ENCODE results near the gene PPP1R13L.
A peak's percentile ranks its signal among the peaks of the same experiment; 100 is the strongest.

PPP1R13L gene

GRCh38 chr19:45404557-45405434, at the start of gene PPP1R13L:
TSS of gene PPP1R13L (minus strand) at chr19:45405069. CDS start at chr19:45398318, 6,751 bp downstream.
- no peaks in the 10 kb centered on the region for H3K36me3 ChIP-seq (ENCODE audit: insufficient read depth, low read length)
- H3F3A ChIP-seq (ENCODE audit: low read depth): no peaks in the 10 kb centered on the region
- H3K27me3 ChIP-seq (ENCODE audit: insufficient read depth, low read length, poor library complexity, severe bottlenecking): no peaks in the 10 kb centered on the region
- H3K9ac ChIP-seq (ENCODE audit: low read depth, low read length, poor library complexity, severe bottlenecking): peak within 1 kb of the TSS; percentile 76
- H4K20me1 ChIP-seq (ENCODE audit: insufficient read depth, low read length, poor library complexity, severe bottlenecking): no peaks in the 10 kb centered on the region
- H2AFZ ChIP-seq (ENCODE audit: low read length): peak within 1 kb of the TSS; percentile 94
- TF ChIP-seq CTCF (conservative IDR thresholded peaks at IDR 0.05; ENCODE audit: low read length) (no peak), EZH2phosphoT487 (IDR thresholded peaks at IDR 0.05; ENCODE audit: borderline replicate concordance) (no peak)
- peak within 1 kb of the TSS; percentile 96 for H3K4me2 ChIP-seq (ENCODE audit: low read depth, low read length, poor library complexity, severe bottlenecking)
- H3K79me2 ChIP-seq (ENCODE audit: insufficient read depth, low read length): peaks cover 4% of the 10 kb centered on the region; the same call in 1 of the 2 replicates
- H3K4me1 ChIP-seq (ENCODE audit: insufficient read depth, low read length, poor library complexity, severe bottlenecking): peaks cover 25% of the 10 kb centered on the region
- no peaks in the 10 kb centered on the region for H3K9me3 ChIP-seq (ENCODE audit: insufficient read depth, low read depth, low read length)
- peak within 1 kb of the TSS; percentile 88 for H3K4me3 ChIP-seq (ENCODE audit: low read length, poor library complexity, severe bottlenecking)
- H3K9me2 ChIP-seq (replicated peaks; ENCODE audit: low read depth, low read length): no peaks in the 10 kb centered on the region

GRCh38 chr19:45451850-45452387, 47.0 kb upstream of the PPP1R13L start:
- H3F3A ChIP-seq (ENCODE audit: low read depth): peaks cover 7% of the 10 kb centered on the region; the same call in 1 of the 2 replicates
- H2AFZ ChIP-seq (ENCODE audit: low read length): peak overlapping the region; percentile 91; the same call in 1 of the 2 replicates
- no peaks in the 10 kb centered on the region for H3K9me3 ChIP-seq (ENCODE audit: insufficient read depth, low read depth, low read length)
- H3K36me3 ChIP-seq (ENCODE audit: insufficient read depth, low read length): no peaks in the 10 kb centered on the region
- H4K20me1 ChIP-seq (ENCODE audit: insufficient read depth, low read length, poor library complexity, severe bottlenecking): no peaks in the 10 kb centered on the region
- H3K9ac ChIP-seq (ENCODE audit: low read depth, low read length, poor library complexity, severe bottlenecking): no peak overlapping the region
- H3K4me2 ChIP-seq (ENCODE audit: low read depth, low read length, poor library complexity, severe bottlenecking): peak overlapping the region; percentile 98
- H3K4me1 ChIP-seq (ENCODE audit: insufficient read depth, low read length, poor library complexity, severe bottlenecking): peaks cover 23% of the 10 kb centered on the region
- H3K79me2 ChIP-seq (ENCODE audit: insufficient read depth, low read length): no peaks in the 10 kb centered on the region
- TF ChIP-seq CTCF (conservative IDR thresholded peaks at IDR 0.05; ENCODE audit: low read length) (no peak), EZH2phosphoT487 (IDR thresholded peaks at IDR 0.05; ENCODE audit: borderline replicate concordance) (no peak)
- no peaks in the 10 kb centered on the region for H3K9me2 ChIP-seq (replicated peaks; ENCODE audit: low read depth, low read length)
- H3K4me3 ChIP-seq (ENCODE audit: low read length, poor library complexity, severe bottlenecking): peak overlapping the region; percentile 78
- H3K27me3 ChIP-seq (ENCODE audit: insufficient read depth, low read length, poor library complexity, severe bottlenecking): no peaks in the 10 kb centered on the region

GRCh38 chr19:45451131-45451849, 46.4 kb upstream of the PPP1R13L start:
- H3K4me1 ChIP-seq (ENCODE audit: insufficient read depth, low read length, poor library complexity, severe bottlenecking): peaks cover 22% of the 10 kb centered on the region

More at GRCh38 chr19:45451131-45451849, 46.4 kb upstream of the PPP1R13L start:
- TF ChIP-seq EZH2phosphoT487 (IDR thresholded peaks at IDR 0.05; ENCODE audit: borderline replicate concordance): no peak
- TF ChIP-seq CTCF (conservative IDR thresholded peaks at IDR 0.05; ENCODE audit: low read length): no peak
- no peaks in the 10 kb centered on the region for H3K9me3 ChIP-seq (ENCODE audit: insufficient read depth, low read depth, low read length)
- peak overlapping the region; percentile 78 for H3K4me3 ChIP-seq (ENCODE audit: low read length, poor library complexity, severe bottlenecking)
- H3K36me3 ChIP-seq (ENCODE audit: insufficient read depth, low read length): no peaks in the 10 kb centered on the region
- no peaks in the 10 kb centered on the region for H4K20me1 ChIP-seq (ENCODE audit: insufficient read depth, low read length, poor library complexity, severe bottlenecking)
- no peaks in the 10 kb centered on the region for H3K79me2 ChIP-seq (ENCODE audit: insufficient read depth, low read length)
- H3K9ac ChIP-seq (ENCODE audit: low read depth, low read length, poor library complexity, severe bottlenecking): peak overlapping the region; percentile 44
- no peaks in the 10 kb centered on the region for H3K9me2 ChIP-seq (replicated peaks; ENCODE audit: low read depth, low read length)
- peaks cover 7% of the 10 kb centered on the region; the same call in 1 of the 2 replicates for H3F3A ChIP-seq (ENCODE audit: low read depth)
- no peaks in the 10 kb centered on the region for H3K27me3 ChIP-seq (ENCODE audit: insufficient read depth, low read length, poor library complexity, severe bottlenecking)
- peak overlapping the region; percentile 98 for H3K4me2 ChIP-seq (ENCODE audit: low read depth, low read length, poor library complexity, severe bottlenecking)
- peak overlapping the region; percentile 91 for H2AFZ ChIP-seq (ENCODE audit: low read length)
